ENCODE results near the gene RABGAP1L. TPM values are rescaled to one million over a fixed set of nuclear protein-coding genes. Genes with fewer than 3 reads are reported as not detected.
"Not testable (repeated sequence)": the region's sequence is repeated elsewhere in the genome, so short reads cannot be mapped to it uniquely, and the experiment has no call there.

Gene RABGAP1L
- total and polyA plus RNA-seq, 2 donors (not counting 3 experiments of a cell fraction or from before 2014, with no cell fraction given): 6.4 to 22.2 TPM

DNA sequence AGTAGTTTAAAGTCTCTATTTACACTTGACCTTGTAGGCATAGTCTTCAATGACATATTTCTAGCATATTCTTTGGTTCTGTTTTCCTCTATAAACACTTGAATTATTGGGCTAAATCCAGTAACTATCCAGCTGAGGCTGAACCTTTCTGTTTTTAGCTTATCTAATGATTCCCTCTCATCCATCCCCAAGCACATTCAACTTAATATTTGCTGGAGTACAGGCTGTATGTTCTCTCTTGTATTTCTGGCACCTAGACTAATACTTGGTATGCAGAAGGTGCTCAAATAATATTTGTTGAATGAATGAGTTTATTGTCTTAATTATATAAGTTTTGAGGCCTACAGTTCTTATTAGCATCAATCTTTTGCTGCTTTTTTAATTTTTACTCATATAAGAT, 88.7 kb downstream of the RABGAP1L start:
- H3K27ac ChIP-seq (ENCODE audit: insufficient read depth, low read depth, low read length): no peak overlapping the region
- no peak overlapping the region for H3K4me2 ChIP-seq (ENCODE audit: insufficient read depth, low read length)
- no peak overlapping the region for H3K4me3 ChIP-seq (replicated peaks in 1 of 3; ENCODE audit: insufficient read depth in 1 of 3, low read depth in 1 of 3, low read length in 3 of 3)
- ChIA-PET CTCF (interaction anchor here (0.6 kb wide), 1 partner anchor 14 kb away, joined by 4 read pairs; no protein-coding TSS in a partner anchor), POLR2A (no interaction called here)
- dilution Hi-C loops (cut with MboI; ENCODE audit: extremely low pct_ligation_motif_present, low sequenced_read_pairs) (no loop called here), intact Hi-C loops (cut with micrococcal nuclease) (no loop called here)
- no peaks in the 10 kb centered on the region for H4K20me1 ChIP-seq (replicated peaks; ENCODE audit: control insufficient read depth, extremely low read depth, insufficient read depth, low read length)
- no peak for FAIRE-seq
- no peaks in the 10 kb centered on the region for H3K9me3 ChIP-seq (replicated peaks; ENCODE audit: control insufficient read depth, insufficient read depth, low read length)
- no peaks in the 10 kb centered on the region for H3K27me3 ChIP-seq (ENCODE audit: control insufficient read depth in 2 of 2, insufficient read depth in 2 of 2, low read length in 2 of 2)
- no peak for DNase-seq (ENCODE audit: low read depth, low spot score)
- no peaks in the 10 kb centered on the region for H3K36me3 ChIP-seq (ENCODE audit: control insufficient read depth in 2 of 2, extremely low read depth in 1 of 2, insufficient read depth in 2 of 2, low read length in 2 of 2)
- no peaks in the 10 kb centered on the region for H3K9me1 ChIP-seq (replicated peaks; ENCODE audit: control insufficient read depth, extremely low read depth, insufficient read depth, low read length)
- no TSS peak for BruUV-seq (replicated peaks)
- H3K9ac ChIP-seq (replicated peaks; ENCODE audit: extremely low read depth, insufficient read depth, low read length): no peak overlapping the region
- TF ChIP-seq POLR2AphosphoS5 (IDR thresholded peaks at IDR 0.05; ENCODE audit: insufficient read depth, low read depth, low read length) (no peak), MAX (IDR thresholded peaks at IDR 0.05; ENCODE audit: insufficient read depth, insufficient read length) (no peak), EZH2 (IDR thresholded peaks at IDR 0.05; ENCODE audit: borderline replicate concordance, low read depth, low read length, severe bottlenecking) (no peak), POLR2A (IDR thresholded peaks at IDR 0.05; ENCODE audit: low read depth, low read length) (no peak), MYC (IDR thresholded peaks at IDR 0.05; ENCODE audit: low read depth, low read length) (no peak), GATA2 (IDR thresholded peaks at IDR 0.05; ENCODE audit: insufficient read depth, insufficient read length, low read depth, low read length) (no peak), JUN (IDR thresholded peaks at IDR 0.05; ENCODE audit: borderline replicate concordance, insufficient read depth, insufficient read length, low read depth) (no peak), CTCF (IDR thresholded peaks at IDR 0.05; ENCODE audit: extremely low read depth in 1 of 2, insufficient read depth in 1 of 2, low read depth in 1 of 2, low read length in 2 of 2) (no peak), FOS (IDR thresholded peaks at IDR 0.05; ENCODE audit: borderline replicate concordance, insufficient read depth, low read length) (no peak)
- H2AFZ ChIP-seq (ENCODE audit: low read depth, low read length): no peak overlapping the region
- H3K79me2 ChIP-seq (ENCODE audit: control insufficient read depth, insufficient read depth, low read length): no peaks in the 10 kb centered on the region
- H3K4me1 ChIP-seq (ENCODE audit: control insufficient read depth, extremely low read depth, insufficient read depth, low read length): no peaks in the 10 kb centered on the region

DNA sequence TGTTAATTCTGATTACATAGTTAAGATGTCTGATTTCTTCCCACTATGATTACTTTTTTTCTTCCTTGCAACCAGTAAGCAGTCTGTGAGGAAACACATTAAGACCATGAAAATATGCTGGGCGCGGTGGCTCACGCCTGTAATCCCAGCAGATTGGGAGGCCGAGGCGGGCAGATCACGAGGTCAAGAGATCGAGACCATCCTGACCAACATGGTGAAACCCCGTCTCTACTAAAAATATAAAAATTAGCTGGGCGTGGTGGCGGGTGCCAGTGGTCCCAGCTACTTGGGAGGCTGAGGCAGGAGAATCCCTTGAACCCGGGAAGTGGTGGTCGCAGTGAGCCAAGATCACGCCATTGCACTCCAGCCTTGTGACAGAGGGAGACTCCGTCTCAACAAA, 97.1 kb downstream of the RABGAP1L start:
- CTCF ChIA-PET: interaction anchor here (0.6 to 1.6 kb wide), 3 partner anchors 9 to 472 kb away, joined by 3 to 6 read pairs (median 4); no protein-coding TSS in a partner anchor
- intact Hi-C loops (cut with micrococcal nuclease): loop anchor here (5.0 kb wide), 1 partner anchor 726 kb away; no protein-coding TSS in a partner anchor

More for the DNA sequence above, 97.1 kb downstream of the RABGAP1L start:
- H3K9ac ChIP-seq (replicated peaks; ENCODE audit: extremely low read depth, insufficient read depth, low read length); H3K4me3 ChIP-seq (replicated peaks in 1 of 3; ENCODE audit: insufficient read depth in 1 of 3, low read depth in 1 of 3, low read length in 3 of 3); H4K20me1 ChIP-seq (replicated peaks; ENCODE audit: control insufficient read depth, extremely low read depth, insufficient read depth, low read length); H3K4me1 ChIP-seq (ENCODE audit: control insufficient read depth, extremely low read depth, insufficient read depth, low read length); BruUV-seq (replicated peaks); H3K27ac ChIP-seq (ENCODE audit: insufficient read depth, low read depth, low read length); H3K79me2 ChIP-seq (ENCODE audit: control insufficient read depth, insufficient read depth, low read length); H3K36me3 ChIP-seq (ENCODE audit: control insufficient read depth in 2 of 2, extremely low read depth in 1 of 2, insufficient read depth in 2 of 2, low read length in 2 of 2); H3K9me3 ChIP-seq (replicated peaks; ENCODE audit: control insufficient read depth, insufficient read depth, low read length); H3K27me3 ChIP-seq (ENCODE audit: control insufficient read depth in 2 of 2, insufficient read depth in 2 of 2, low read length in 2 of 2); H3K4me2 ChIP-seq (ENCODE audit: insufficient read depth, low read length); H3K9me1 ChIP-seq (replicated peaks; ENCODE audit: control insufficient read depth, extremely low read depth, insufficient read depth, low read length); H2AFZ ChIP-seq (ENCODE audit: low read depth, low read length); POLR2A ChIA-PET; dilution Hi-C loops (cut with MboI; ENCODE audit: extremely low pct_ligation_motif_present, low sequenced_read_pairs); FAIRE-seq; DNase-seq (ENCODE audit: low read depth, low spot score): not testable (repeated sequence)

All from endothelial cell of umbilical vein (primary cell).